ENCODE results near the gene NAPSA.

The NAPSA gene

DNA sequence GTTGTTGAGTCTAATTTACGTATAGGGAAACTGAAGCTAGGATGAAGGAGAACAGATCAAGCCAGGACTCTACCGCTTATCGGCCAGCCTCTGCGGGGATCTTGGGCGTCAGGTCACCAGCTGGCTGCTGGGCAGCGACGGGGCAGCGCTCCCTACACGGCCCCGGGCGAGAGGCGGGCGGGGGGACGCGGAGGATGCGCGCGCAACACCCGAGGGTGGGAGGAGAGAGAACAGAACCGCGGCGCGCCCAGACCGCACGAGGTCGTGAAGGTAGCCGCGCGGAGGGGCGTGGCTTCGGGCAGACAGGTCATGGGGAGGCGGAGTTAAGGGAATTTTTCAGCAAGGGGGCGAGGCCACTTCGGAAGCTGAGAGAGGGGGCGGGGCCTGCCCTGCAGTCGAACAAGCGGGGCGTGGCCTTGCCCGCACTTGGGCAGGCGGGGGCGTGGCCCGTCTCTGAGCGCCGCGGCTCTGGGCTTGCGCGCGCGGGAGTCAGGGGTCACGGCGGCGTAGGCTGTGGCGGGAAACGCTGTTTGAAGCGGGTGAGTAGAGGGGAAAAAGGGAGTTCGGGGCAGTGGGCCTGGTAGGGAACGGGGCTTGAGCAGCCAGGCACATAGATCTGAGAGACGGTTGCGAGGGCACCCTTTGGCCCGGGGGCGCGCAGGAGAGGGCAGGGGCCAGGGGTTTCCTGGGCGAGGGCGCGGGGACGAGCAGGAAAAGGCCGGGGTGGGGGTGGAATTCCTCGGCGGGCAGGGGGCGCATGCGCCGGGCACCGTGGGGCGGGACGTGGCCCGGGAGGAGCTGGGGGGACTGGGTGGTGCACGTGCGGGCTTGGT lies 18.6 kb upstream of the NAPSA start, which contains the start of gene POLD1:
TSS of gene POLD1 (plus strand) at position 496 of the 833 bp plus-strand sequence. CDS start 14,505 bp downstream, outside the sequence.
- peak; percentile 96 for DNase-seq

DNA sequence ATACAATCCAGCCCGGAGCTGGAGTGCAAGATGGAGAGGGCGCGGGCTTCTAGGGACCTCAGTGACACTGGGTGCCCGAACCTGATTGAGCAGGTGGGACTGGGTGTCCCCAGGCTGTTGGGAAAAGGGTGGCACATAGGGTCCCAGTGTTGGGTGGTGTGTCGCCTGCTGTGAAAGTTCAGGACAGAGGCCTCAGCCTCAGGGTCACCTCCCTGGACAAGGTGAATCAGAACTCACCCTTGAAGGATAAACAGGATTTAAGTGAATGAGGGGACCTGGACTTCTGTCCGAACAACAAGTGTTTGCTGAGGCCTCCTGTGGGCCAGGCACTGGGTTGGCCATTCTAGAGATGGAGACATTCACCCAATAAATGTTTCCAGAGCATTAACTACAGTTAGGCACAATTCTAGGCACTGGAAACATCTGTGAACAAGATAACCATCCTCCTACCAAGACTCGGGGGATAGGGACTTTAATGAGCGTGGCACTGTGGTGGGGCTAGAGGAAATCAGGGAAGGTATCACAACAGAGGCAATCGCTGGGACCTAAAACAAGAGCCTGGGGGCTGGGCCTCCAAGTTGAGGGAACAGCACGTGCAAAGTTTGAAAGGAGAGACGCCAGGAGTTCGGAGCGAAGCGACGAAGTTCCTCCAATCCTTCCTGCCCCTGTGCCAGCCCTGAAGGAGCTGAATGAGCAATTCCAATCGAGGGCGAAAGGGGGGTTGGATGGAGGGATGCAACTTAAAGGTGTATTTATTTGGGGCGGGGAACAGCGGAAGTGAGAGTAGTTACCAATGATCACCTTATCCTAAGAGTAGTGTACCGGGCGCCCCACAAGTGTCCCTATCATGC lies 17.8 kb upstream of the NAPSA start:
- peak; percentile 13 for DNase-seq

DNA sequence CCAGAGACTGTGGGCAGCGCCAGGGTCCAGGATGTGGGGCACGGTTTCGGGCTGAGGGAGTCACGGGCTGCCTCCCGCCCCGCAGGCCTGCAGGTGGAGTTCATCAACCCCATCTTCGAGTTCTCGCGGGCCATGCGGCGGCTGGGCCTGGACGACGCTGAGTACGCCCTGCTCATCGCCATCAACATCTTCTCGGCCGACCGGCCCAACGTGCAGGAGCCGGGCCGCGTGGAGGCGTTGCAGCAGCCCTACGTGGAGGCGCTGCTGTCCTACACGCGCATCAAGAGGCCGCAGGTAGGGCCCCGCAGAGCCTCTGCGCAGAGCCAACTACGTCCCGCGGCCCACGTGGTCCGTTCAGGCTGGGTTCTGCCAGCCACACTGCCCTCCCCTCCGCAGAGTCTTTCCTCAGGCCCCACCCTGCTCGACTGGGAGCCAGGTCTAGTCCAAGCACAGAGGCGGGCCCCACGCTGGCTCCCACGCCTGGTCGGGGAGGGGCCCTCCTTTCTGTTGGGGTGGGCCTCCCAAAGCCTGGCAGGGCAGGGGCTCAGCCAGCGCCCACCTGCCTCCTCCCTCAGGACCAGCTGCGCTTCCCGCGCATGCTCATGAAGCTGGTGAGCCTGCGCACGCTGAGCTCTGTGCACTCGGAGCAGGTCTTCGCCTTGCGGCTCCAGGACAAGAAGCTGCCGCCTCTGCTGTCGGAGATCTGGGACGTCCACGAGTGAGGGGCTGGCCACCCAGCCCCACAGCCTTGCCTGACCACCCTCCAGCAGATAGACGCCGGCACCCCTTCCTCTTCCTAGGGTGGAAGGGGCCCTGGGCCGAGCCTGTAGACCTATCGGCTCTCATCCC lies 16.7 kb upstream of the NAPSA start:
- DNase-seq: no peak

DNA sequence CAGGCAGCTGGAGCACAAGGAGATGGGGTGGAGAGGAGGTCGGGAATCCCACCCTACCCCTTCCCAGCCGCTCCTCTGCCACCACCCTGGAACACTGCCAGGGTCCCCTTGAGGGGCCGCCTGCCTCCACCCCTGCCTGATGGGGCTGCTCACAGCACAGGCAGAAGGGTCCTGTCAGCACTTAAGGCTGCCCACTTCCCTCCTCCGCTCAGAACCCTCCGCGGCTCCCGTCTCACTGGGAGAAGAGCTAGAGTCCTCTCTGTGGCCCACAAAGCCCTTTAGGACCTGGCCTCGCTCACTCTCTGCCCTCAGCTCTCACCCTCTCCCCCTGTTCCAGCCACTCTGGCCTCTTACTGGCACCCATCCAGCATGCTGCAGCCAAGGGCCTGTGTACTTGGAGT lies 15.3 kb upstream of the NAPSA start:
- DNase-seq: no peak

DNA sequence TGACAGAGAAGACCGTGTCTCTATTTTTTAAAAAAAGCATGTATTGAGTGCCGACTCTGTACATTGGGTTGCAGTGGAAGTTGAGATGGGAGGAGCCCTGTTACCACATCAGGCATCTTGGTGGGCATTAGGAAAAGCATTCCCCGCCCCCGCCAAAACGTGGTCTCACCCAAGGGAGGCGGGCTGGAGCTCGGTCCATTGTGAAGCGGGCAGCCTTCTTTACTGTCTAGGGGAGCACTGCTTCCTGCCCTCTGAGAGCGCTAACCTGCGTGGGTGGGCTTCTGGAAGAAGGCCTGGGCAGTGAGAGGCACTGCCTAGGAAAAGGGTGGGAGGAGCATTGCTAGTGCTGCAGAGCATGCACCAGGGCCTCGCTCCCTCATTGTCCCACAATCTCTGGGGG lies 14.7 kb upstream of the NAPSA start:
- no peak for DNase-seq

DNA sequence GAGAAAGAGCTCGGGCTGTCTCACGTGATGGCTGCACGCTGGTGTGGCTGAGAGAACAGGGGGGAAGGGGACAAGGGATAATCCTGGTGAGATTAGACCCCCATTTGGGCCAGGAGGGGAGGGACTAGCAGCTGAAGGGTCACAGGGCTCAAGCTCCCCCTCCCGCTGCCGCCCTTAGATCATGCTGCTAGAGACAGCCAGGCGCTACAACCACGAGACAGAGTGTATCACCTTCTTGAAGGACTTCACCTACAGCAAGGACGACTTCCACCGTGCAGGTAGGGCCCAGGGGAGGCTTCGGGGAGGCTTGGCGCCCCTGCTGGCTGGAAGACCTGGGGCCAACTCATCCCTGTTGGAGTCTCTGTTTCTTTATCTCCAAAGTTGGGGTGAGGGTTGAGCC lies 14.2 kb upstream of the NAPSA start:
- no peak for DNase-seq

DNA sequence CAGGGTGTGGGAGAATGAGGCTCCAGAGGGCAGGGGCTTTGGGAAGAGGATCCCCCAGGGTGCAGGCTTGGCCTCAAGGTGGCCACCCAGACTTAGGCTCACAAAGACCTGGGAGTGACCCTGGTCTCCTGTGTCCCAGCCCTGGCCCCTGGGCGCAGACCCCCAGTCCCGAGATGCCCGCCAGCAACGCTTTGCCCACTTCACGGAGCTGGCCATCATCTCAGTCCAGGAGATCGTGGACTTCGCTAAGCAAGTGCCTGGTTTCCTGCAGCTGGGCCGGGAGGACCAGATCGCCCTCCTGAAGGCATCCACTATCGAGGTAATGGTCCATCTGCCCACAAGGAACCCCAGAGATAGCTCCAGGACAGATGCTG lies 13.4 kb upstream of the NAPSA start:
- no peak for DNase-seq

DNA sequence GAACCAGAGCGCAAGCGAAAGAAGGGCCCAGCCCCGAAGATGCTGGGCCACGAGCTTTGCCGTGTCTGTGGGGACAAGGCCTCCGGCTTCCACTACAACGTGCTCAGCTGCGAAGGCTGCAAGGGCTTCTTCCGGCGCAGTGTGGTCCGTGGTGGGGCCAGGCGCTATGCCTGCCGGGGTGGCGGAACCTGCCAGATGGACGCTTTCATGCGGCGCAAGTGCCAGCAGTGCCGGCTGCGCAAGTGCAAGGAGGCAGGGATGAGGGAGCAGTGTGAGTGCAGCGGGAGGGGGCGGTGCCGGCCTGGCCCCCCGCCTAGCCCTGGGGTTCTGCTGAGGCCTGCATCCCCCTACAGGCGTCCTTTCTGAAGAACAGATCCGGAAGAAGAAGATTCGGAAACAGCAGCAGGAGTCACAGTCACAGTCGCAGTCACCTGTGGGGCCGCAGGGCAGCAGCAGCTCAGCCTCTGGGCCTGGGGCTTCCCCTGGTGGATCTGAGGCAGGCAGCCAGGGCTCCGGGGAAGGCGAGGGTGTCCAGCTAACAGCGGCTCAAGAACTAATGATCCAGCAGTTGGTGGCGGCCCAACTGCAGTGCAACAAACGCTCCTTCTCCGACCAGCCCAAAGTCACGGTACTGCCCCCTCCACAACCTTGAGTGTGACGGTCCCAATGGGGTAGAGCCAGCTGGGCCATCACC lies 12.9 kb upstream of the NAPSA start:
- no peak for DNase-seq

DNA sequence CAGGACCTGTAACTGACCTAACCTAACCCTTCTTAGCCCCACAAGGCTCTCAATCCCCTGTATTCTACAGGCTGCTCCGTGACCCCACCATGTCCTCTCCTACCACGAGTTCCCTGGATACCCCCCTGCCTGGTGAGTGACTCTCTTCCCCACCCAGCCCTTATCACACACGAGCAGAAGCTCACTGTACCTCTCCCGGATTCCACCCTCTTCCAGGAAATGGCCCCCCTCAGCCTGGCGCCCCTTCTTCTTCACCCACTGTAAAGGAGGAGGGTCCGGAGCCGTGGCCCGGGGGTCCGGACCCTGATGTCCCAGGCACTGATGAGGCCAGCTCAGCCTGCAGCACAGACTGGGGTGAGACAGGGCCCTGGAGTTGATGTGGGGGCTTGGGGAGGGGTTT lies 12.1 kb upstream of the NAPSA start:
- DNase-seq: no peak

DNA sequence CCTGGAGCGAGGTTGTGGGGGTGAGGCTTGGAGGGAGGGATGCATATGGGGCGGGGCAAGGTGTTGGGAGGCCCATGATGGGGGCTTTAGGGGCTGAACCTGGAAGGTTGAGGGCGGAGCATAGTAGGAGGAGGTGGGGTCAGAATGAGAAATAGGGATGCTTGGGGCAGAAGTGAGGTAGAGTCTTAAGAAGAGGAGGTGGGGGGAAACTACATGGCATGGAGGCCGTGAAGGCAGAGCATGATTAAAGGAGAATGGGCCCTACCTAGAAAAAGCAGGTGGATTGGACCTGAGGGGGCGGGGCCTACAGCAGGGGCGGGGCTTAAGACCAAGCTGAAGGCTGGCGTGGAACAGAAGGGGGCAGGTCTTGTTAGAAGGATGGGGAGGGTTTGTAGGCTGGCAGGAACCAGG lies 11.6 kb upstream of the NAPSA start:
- DNase-seq: no peak

DNA sequence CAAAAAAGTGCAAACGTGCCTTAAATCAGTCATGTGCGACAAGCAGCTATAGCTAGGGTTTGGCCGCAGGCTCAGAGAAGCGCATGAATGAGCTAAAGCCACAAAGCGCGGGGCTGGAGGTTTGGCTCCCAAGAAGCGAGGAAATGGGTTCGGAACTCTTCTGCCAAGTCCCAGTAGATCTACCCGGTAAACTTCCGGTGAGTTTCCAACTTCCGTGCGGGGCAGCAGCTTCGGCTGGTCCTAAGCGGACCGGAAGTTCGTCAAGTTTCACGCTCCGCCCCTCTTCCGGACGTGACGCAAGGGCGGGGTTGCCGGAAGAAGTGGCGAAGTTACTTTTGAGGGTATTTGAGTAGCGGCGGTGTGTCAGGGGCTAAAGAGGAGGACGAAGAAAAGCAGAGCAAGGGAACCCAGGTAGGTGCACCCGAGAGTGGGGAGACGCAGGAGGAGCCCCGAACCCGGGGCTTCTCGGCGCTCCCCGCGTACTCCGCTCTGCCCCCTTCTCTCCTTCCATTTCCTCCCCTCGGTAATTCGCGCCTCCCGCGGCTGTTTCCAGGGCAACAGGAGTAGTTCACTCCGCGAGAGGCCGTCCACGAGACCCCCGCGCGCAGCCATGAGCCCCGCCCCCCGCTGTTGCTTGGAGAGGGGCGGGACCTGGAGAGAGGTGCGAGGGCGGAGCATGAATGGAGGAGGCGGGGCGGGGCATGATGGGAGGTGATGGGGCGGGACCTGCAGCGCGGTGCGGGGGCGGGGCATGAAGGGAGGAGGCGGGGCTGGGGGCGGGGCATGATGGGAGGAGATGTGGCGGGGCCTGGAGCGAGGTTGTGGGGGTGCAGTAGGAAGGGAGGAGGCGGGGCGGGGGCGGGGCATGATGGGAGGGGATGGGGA lies 11.0 kb upstream of the NAPSA start, which contains the start of gene NR1H2:
TSS of gene NR1H2 (plus strand) at position 292 of the 885 bp plus-strand sequence. CDS start 1,149 bp downstream, outside the sequence.
- DNase-seq: peak; percentile 98

DNA sequence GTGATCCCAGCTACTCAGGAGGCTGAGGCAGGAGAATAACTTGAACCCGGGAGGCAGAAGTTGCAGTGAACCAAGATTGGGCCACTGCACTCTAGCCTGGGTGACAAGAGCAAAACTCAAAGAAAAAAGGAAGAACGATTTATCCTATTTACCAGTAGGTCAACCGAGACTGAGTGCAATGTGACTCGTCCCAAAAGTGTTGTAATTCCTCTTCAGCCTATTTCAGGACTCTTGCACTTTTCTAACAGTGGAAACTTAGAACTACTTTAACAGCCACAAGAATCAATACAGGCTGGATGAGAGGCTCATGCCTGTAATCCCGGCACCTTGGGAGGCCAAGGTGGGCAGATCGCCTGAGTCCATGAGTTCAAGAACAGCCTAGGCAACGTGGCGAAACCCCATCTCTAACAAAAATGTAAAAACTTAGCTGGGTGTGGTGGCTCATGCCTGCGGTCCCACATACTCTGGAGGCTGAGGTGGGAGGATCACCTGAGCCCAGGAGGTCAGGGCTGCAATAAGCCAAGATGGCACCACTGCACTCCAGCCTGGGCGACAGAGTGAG lies 6.6 kb upstream of the NAPSA start:
- DNase-seq: no peak

DNA sequence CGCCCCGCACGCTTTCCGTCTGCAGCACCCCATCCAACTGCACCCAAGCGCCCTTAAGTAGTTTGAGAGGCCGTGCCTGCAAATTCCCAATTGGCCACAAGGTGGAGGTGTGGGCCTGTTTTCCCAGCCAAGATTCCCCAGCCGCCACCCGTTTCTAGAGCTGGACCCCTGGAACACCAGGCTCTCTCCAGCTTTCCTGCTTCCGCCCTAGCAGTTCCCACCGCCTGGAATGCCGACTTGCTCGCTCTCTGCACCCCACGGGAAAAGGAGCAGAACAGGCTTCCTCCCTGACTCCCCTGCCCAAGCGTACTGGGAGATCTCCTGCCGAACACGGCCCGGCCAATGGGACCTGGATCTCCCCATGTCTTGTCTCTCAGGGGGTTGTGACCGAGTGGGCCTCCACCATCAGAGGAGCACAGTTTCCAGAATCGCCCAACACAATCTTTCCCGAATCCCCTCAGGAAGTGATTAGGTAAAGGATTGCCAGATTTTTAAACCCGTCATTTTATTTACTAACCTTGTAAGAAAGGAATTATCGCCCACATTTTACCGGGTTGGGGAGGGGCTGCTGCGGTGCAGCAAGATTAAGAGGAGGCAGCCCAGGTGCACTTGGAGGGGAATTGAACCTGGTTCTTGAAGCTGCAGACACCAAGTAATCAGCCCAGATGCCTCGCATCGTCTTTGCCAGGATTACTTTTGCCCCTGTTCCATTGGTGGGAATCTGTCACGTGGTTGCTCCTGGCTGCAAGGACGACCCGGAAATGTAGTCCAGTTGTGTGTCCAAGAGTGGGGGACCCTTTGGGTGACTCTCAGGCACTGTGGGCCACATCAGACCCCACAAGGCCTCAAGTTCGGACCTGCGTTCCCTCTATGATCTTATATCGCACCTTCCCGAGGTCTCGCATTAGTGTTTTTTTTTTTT lies 3.5 kb upstream of the NAPSA start:
- DNase-seq: peak; percentile 89

DNA sequence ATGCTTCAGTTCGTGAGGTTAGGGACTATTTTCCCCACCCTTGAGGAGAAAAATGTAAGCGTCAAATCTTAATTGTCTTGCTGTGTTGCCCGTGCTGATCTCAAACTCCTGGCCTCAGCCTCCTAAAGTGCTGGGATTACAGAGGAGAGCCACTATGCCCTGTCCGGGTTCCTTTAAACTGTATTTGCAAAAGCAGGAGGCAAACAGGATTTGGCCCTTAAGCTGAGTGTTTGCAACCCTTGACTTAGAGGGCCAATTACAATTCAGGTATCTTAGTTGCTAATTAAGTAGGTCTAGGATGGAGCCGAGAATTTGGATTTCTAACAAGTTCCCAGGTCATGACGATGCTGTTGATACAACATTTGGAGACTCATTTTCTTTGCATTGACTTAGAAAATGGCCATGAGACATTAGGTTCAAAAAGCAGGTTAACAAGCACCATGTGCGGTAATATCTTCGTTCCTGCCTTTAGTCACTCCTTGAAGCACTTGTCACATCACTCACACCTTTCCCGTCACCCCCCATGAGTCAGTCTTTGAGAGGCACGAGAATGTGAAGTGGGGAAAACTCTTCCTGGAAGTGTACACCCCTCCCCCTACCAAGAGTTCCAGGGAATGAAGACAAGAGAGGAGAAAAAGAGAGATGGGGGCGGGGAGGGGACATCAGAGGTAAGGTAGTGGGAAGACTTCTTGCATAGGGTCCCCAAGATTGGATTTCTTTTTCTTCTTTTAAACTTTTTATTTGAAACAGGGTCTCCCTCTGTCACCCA lies 2.6 kb downstream of the NAPSA start:
- DNase-seq: no peak

DNA sequence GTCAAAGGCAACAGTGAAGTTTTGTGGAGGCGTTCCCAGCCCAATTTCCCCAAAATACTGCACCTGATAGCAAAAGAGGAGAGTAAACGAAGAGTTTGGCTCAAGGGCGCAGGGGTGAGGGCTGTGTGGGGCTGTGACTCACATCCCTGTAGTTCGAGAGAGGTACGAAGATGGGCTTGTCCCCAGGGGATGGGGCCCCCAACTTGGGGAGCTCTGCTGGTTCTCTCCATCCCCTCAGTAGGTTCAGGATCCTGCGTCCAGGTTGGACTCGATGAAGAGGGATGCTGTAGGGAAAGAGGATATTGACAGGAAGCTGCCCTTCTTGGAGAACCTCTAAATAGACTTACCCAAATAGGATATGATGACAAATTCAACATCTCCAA lies 3.4 kb downstream of the NAPSA start:
- DNase-seq: no peak

DNA sequence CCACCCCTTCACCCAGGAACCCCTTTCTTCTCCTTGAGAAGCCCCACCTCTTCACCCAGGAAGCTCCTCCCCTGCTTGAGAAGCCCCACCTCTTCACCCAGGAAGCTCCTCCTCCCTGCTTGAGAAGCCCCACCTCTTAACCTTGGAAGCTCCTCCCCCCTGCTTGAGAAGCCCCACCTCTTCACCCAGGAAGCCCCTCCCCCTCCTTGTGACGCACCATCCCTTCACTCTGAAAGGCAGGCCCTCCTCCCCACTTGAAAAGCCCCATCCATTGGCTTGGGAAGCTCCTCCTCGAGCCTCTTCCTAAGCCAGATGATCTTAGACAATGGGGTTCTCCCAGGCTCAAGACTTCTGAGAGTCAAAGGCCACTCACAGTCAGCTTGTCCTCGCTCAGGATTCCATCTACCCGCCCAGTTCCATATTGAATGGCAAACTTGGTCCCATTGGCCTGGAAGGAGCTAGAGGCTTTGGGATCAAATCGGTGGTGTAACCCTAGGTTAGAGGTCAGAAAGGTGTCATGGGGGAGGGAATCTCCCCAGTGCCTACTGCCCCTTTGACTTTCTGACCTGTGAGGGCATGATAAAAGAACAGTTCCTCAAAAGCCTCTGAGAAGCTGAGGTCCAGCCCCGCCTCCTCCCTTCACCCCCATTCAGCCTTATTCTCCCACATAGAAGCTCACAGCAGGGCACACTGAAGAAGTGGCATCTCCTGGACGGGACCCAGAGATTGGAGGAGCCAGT lies 4.0 kb downstream of the NAPSA start:
- DNase-seq: no peak

DNA sequence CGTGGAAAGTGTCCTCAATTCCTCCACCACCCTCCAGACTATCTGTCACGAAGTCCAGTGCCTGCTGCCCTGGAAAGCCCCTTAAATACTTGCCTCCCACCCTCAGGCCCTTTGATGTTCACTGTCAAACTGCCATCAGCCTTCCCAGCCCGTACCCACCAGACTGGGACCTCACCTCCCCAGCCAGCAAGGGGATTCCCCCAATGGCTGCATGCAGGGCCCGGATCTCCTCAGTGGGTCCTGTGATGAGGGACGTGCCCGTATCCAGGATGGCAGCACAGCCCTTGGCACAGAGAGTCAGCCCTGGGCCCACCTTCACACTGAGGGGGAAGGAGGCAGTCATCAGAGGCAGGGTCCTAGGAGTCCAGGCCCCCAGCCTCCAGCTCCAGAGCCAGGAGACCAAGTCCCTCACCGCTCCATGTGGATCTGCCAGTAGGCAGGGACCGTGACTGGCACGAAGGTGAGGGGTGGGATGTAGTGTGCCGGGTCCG lies 6.1 kb downstream of the NAPSA start:
- no peak for DNase-seq

Data from fibroblast of skin of scalp (primary cell).